Muscle layer of duodenum (tissue), 2 donors: Measurements from ENCODE around the gene GALNT18.

Experiments used
- H3K27ac ChIP-seq: one replicate; pipeline ENCODE4 v1.7.0; 2013; ENCODE audit warnings: mild to moderate bottlenecking, low read length
- H3K27me3 ChIP-seq: one replicate; pipeline ENCODE4 v1.7.0; 2013; ENCODE audit warnings: low read depth, mild to moderate bottlenecking, control low read depth, low read length
- H3K36me3 ChIP-seq, 2 donors: one replicate each; pipeline ENCODE4 v1.7.0; 2013; ENCODE audit warnings: low read length in 2 of 2, control low read depth in 1 of 2, mild to moderate bottlenecking in 1 of 2; ENCODE audit not compliant: insufficient read depth in 2 of 2, control insufficient read depth in 1 of 2
- H3K4me1 ChIP-seq, 2 donors: one replicate each; pipeline ENCODE4 v1.7.0; 2013; ENCODE audit warnings: low read length in 2 of 2, mild to moderate bottlenecking in 2 of 2, control low read depth in 1 of 2, moderate library complexity in 1 of 2; ENCODE audit not compliant: insufficient read depth in 2 of 2, control insufficient read depth in 1 of 2
- H3K4me3 ChIP-seq, 2 donors: one replicate each; pipeline ENCODE4 v1.7.0; 2013; ENCODE audit warnings: low read length in 2 of 2, low read depth in 1 of 2, mild to moderate bottlenecking in 1 of 2
- H3K9me3 ChIP-seq, 2 donors: one replicate each; pipeline ENCODE4 v1.7.0; 2013; ENCODE audit warnings: low read length in 2 of 2, control low read depth in 1 of 2, mild to moderate bottlenecking in 1 of 2; ENCODE audit not compliant: control insufficient read depth in 1 of 2
- donor health status: healthy.

The GALNT18 gene

GRCh38 chr11:11380340-11380739 is 241.5 kb downstream of the GALNT18 start:
- H3K36me3 ChIP-seq, result no peaks in the 10 kb centered on the region

GRCh38 chr11:11379661-11380060 is 242.1 kb downstream of the GALNT18 start:
- Histone ChIP-seq H3K27ac (no peak overlapping the region), H3K27me3 (no peaks in the 10 kb centered on the region), H3K4me1 (no peaks in the 10 kb centered on the region), H3K9me3 (no peaks in the 10 kb centered on the region), H3K4me3 (no peak overlapping the region), H3K36me3 (no peaks in the 10 kb centered on the region)

More at GRCh38 chr11:11380340-11380739, 241.5 kb downstream of the GALNT18 start:
- Histone ChIP-seq H3K4me3 (no peak overlapping the region), H3K27me3 (no peaks in the 10 kb centered on the region), H3K4me1 (no peaks in the 10 kb centered on the region), H3K9me3 (no peaks in the 10 kb centered on the region), H3K27ac (no peak overlapping the region)

GRCh38 chr11:11378184-11378940 is 243.4 kb downstream of the GALNT18 start:
- no peaks in the 10 kb centered on the region for H3K27me3 ChIP-seq
- H3K4me3 ChIP-seq, result no peak overlapping the region
- no peaks in the 10 kb centered on the region for H3K36me3 ChIP-seq
- H3K9me3 ChIP-seq, result no peaks in the 10 kb centered on the region
- no peaks in the 10 kb centered on the region for H3K4me1 ChIP-seq
- H3K27ac ChIP-seq, result no peak overlapping the region

- peaks cover 0 to 3% of the 10 kb centered on the region in 2 donors for H3K4me1 ChIP-seq
- H3K27ac ChIP-seq, result no peak overlapping the region
- no peak overlapping the region for H3K4me3 ChIP-seq
- no peaks in the 10 kb centered on the region for H3K9me3 ChIP-seq
- no peaks in the 10 kb centered on the region for H3K36me3 ChIP-seq
- no peaks in the 10 kb centered on the region for H3K27me3 ChIP-seq
Measured at GRCh38 chr11:11374358-11375148, 247.3 kb downstream of the GALNT18 start.

- Histone ChIP-seq H3K9me3 (no peaks in the 10 kb centered on the region), H3K36me3 (peaks cover 0 to 5% of the 10 kb centered on the region in 2 donors), H3K4me1 (peaks cover 0 to 3% of the 10 kb centered on the region in 2 donors), H3K27ac (no peak overlapping the region), H3K27me3 (no peaks in the 10 kb centered on the region), H3K4me3 (no peak overlapping the region)
Measured at GRCh38 chr11:11373934-11374333, 247.9 kb downstream of the GALNT18 start.

GRCh38 chr11:11372461-11372860 is 249.3 kb downstream of the GALNT18 start:
- Histone ChIP-seq H3K4me3 (no peak overlapping the region), H3K27me3 (no peaks in the 10 kb centered on the region), H3K9me3 (no peaks in the 10 kb centered on the region), H3K27ac (no peak overlapping the region), H3K4me1 (peaks cover 0 to 3% of the 10 kb centered on the region in 2 donors), H3K36me3 (peaks cover 0 to 9% of the 10 kb centered on the region in 2 donors)

GRCh38 chr11:11370962-11371303 is 250.9 kb downstream of the GALNT18 start:
- Histone ChIP-seq H3K27me3 (no peaks in the 10 kb centered on the region), H3K4me3 (no peak overlapping the region), H3K9me3 (no peaks in the 10 kb centered on the region), H3K4me1 (peaks cover 0 to 3% of the 10 kb centered on the region in 2 donors), H3K27ac (no peak overlapping the region), H3K36me3 (peaks cover 0 to 9% of the 10 kb centered on the region in 2 donors)

- H3K36me3 ChIP-seq, result peaks cover 0 to 9% of the 10 kb centered on the region in 2 donors
- H3K4me1 ChIP-seq, result peaks cover 0 to 3% of the 10 kb centered on the region in 2 donors
- no peak overlapping the region for H3K4me3 ChIP-seq
- no peaks in the 10 kb centered on the region for H3K27me3 ChIP-seq
- no peak overlapping the region for H3K27ac ChIP-seq
- H3K9me3 ChIP-seq, result no peaks in the 10 kb centered on the region
Measured at GRCh38 chr11:11370255-11370961, 251.4 kb downstream of the GALNT18 start.

- Histone ChIP-seq H3K9me3 (no peaks in the 10 kb centered on the region), H3K4me3 (no peak overlapping the region), H3K36me3 (peaks cover 0 to 9% of the 10 kb centered on the region in 2 donors), H3K27ac (no peak overlapping the region), H3K27me3 (no peaks in the 10 kb centered on the region), H3K4me1 (peaks cover 0 to 3% of the 10 kb centered on the region in 2 donors)
Measured at GRCh38 chr11:11366793-11367192, 255.0 kb downstream of the GALNT18 start.

- no peaks in the 10 kb centered on the region for H3K27me3 ChIP-seq
- no peak overlapping the region for H3K27ac ChIP-seq
- H3K4me1 ChIP-seq, result no peaks in the 10 kb centered on the region
- peaks cover 0 to 2% of the 10 kb centered on the region in 2 donors for H3K36me3 ChIP-seq
- H3K9me3 ChIP-seq, result no peaks in the 10 kb centered on the region
- H3K4me3 ChIP-seq, result no peak overlapping the region
Measured at GRCh38 chr11:11363674-11364073, 258.1 kb downstream of the GALNT18 start.

- Histone ChIP-seq H3K4me1 (no peaks in the 10 kb centered on the region), H3K27me3 (no peaks in the 10 kb centered on the region), H3K27ac (no peak overlapping the region), H3K36me3 (no peaks in the 10 kb centered on the region), H3K9me3 (no peaks in the 10 kb centered on the region), H3K4me3 (no peak overlapping the region)
Measured at GRCh38 chr11:11359611-11360010, 262.2 kb downstream of the GALNT18 start.
